H4 (cell line): ENCODE results near the gene SGTA. TPM values are rescaled to one million over a fixed set of nuclear protein-coding genes. Genes with fewer than 3 reads are reported as not detected.

Experiments used
- DNase-seq: peaks from one replicate; pipeline ENCODE4 v3.0.0-alpha.2; 2015; ENCODE audit warnings: low spot score
- total RNA-seq: library from RNA; depleted of rRNA; stranded (reverse); fragments of >200 nt; shearing (Covaris generic); gene quantifications from 2 replicates; pipeline ENCODE4 v1.2.3, GENCODE V29; 2014

Gene SGTA
- total RNA-seq, 1 experiment from 2014 or later = 53.4 TPM

DNA sequence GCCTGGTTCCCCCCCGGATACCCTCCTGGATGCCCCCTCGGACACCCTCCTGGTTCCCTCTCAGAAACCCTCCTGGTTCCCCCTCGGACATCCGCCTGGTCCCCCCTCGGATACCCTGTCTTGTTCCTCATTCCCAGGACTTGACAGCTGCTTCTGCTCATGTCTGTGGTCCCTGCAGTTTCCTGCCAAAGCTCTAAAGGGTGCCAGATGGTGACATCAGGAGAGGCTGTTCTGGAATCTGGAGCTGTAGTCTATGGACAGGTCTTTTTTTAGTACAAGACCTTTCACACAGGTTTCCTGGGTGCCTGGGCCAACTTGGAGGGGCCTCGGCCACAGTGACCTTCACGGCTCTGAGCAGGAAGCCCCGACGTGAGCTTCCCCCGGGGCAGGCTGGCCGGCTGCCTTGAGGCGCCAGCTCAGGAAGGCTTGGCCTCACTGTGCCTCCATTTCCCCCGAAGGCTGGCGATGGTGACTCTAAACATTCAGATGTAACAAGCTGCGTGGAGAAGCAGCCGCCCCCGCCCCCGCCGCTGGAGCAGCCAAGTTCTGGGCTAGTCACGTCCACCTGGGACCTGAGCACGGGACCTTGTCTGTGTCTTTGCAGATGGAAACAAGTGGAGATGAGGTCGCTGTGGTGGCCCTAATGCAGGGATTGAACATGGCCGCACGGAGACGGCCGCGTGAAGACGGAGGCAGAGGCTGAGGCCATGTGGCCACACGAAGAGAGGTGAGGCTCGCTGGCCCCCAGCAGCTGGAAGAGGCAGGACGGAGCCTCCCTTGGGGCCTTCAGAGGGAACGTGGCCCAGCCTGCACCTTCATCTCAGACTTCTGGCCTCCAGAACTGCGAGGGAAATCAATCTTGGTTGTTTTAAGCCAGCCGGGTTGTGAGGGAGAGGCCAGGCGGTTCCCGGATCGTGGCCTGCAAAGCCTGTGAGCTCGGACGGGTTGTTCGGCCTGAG lies 12.7 kb downstream of the SGTA start:
- DNase-seq = no peak

DNA sequence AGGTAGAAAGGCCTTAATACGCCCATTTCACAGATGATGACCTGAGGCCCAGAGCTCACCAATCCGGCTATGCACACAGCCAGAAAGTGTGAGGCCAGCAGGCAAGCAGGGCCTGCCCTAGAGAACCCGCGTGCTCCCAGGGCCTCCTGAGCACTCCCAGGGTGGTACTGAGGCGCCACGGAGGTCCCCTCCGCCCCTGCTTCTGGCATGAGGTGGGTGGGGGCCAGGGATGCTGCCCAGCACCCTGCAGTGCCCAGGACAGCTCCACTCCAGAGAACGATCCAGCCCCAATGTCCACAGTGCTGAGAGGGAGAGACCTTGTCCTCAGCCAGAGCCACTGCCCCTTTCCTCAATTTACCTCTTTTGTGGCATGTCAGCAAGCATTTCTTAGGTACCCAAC lies 13.9 kb downstream of the SGTA start:
- no peak for DNase-seq

DNA sequence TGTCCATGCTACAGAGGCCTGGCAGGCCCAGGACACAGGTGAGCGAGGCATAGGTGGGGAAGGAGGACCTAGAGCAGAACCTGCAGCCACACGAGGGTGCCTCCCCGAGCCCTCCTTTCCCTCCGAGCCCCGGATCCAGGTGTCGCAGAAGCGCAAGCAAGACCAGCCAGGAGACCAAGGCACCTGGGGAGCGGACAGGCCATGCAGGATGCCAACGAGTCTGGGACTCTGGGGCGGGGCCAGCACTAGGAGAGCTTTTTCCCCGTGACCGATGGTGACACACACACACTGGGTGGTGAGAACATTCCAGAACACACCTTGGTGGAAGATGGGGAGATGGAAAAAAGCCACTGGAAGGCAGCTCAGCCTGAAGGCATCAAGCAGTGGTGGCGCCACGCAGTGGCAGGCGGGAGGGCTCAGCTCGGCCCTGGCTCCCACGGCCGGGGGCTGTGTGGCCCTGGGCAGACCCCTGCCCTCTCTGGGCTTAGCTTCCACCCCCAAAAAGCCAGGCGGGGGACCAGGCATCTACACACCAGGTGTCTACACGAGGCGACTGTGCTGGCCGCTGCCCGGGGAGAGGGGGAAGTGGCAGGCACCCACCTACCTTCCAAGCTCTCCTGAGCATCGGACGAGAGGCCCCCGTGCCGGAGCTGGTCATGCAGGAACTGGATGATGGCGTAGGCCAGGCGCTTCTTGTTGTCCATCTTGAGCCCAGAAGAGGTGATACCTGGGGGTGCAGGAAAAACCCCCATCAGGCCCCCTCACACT lies 14.5 kb downstream of the SGTA start:
- DNase-seq = no peak

DNA sequence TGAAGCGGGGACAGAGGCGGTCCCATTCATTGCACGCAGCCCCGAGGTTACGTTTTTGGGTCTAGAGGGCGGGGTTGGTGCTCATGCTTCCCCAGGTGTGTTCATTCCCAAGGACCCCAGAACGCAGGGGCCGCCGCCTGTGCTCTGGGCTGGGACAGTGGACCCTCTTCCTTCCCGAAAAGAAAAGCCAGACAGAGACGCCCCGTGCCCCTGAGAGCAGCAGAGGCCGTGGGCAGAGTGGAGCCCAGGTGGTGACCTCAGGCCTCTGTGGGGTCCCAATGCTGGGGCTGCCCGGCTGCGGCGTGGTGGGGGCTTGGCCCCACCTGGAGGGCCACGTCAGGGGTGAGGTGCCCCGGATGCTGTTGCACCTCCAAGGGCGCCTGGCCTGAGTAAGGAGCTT lies 15.4 kb downstream of the SGTA start:
- no peak for DNase-seq

DNA sequence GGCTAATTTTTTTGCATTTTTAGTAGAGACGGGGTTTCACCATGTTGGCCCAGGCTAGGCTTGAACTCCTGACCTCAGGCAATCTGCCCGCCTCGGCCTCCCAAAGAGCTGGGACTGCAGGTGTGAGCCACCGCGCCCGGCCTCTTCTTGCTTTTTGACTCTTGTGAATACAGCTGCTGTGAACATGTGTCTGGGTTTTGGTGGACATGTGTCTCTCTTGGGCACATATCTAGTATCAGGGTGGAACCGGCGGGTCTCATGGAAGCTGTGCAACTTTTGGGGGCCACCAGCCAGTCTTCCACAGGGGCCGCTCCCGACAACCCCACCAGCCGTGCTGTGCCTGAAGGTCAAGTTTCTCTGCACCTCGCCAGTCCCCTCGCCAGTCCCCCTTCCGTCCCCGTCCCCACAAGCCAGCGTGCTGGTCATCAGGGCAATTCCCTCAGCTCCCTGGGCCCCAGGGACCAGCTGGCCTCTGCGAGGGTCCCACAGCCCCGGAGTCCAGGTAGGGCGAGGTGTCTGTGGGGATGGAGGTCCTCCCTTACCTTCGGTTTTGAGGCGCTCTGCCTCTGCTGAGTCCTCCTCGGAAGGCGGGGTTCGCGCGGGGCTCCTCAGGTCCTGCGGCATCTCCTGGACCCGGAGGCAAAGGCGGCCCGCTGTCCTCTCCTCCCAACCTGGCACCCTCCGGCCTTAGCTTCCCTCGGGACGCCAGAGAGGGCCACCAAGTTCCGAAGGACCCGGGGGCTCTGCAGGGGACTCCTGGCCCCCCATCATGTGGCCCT lies 16.3 kb downstream of the SGTA start:
- no peak for DNase-seq

DNA sequence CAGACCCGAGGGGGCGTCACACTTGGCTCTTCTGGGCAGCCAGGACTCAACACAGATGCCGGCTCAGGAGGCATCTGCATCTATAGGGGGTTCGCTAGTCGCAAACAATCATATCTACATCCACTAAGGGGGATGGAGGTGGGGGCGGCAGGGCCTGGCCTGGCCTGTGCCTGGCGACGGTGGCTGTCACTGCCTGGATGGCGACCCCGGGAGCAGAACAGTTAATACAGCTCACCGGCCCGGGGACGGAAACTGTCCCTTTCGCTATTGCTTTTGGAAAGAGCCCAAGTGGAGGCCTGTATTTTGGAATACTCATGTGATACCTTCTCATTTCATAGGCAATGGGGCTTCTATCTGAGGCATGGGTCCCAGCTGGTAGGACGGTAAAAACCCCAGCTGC lies 17.7 kb downstream of the SGTA start:
- no peak for DNase-seq

DNA sequence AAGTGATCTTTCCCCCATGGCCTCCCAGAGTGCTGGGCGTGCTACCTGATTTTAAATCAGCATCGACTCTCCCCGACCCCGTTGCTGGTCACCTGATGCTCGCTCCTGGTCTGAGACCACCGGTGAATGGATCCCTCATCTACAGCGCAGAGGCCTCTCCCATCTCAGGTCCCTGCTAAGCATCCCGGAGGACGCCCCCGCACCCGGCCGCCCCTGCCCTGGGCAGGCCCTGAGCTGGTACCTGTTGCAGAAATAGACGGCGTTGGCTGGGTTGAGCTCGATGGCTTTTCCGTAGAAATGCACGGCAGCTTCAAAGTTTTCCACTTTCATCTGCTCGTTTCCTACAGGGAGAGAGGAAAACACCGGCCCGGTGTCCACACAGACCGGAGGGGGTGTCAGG lies 18.1 kb downstream of the SGTA start:
- DNase-seq = no peak

DNA sequence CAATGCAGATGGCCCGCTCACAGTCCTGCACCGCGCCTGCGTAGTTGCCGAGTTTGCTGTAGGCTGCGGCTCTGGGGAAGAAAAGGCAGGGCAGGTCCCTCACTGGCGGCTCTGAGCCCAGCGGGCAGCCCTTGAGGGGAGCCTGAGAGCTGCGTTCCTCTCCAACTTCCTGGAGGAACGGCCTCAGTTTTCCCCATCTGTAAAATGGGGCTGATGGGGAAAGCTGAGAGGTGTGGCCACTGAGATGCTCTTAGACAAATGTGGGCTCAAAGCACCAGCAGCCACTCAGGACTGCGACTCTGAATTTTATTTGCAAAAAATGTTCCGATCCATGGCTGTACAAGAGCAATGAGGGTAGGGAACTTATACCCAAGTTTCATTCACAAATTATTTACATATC lies 19.4 kb downstream of the SGTA start:
- DNase-seq = no peak

DNA sequence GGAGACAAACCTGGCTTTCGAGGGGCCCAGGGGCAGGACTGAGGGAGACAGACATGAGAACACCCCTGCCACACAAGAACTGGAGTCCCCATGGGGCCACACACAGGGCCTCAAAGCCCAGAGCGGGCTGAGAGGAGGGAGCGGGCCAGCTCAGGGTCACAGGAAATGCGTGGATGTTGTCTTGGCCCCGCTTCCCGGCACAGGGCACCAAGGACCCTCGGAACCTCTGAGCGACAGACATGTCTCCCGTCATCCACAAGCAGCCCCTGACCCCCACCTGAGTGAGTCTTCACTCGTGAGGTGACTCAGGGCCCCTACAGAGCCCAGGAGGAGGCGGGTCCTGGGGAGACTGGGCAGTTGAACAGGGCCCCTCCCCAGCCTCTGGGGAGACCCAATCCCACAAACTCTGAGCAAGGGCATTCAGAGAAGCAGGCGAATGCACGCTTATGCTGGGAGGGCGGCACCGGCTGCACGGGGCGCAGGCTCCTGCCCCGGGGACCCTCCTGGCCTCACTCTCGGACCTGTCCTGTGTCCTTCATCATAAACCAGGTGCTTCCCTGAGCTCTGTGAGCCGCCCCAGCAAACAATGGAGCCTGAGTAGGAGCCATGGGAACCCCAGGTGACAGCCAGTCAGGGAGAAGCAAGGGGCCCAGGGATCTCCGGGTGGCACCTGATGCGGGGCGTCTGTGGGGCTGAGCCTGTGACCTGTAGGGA lies 20.1 kb downstream of the SGTA start:
- DNase-seq = no peak

DNA sequence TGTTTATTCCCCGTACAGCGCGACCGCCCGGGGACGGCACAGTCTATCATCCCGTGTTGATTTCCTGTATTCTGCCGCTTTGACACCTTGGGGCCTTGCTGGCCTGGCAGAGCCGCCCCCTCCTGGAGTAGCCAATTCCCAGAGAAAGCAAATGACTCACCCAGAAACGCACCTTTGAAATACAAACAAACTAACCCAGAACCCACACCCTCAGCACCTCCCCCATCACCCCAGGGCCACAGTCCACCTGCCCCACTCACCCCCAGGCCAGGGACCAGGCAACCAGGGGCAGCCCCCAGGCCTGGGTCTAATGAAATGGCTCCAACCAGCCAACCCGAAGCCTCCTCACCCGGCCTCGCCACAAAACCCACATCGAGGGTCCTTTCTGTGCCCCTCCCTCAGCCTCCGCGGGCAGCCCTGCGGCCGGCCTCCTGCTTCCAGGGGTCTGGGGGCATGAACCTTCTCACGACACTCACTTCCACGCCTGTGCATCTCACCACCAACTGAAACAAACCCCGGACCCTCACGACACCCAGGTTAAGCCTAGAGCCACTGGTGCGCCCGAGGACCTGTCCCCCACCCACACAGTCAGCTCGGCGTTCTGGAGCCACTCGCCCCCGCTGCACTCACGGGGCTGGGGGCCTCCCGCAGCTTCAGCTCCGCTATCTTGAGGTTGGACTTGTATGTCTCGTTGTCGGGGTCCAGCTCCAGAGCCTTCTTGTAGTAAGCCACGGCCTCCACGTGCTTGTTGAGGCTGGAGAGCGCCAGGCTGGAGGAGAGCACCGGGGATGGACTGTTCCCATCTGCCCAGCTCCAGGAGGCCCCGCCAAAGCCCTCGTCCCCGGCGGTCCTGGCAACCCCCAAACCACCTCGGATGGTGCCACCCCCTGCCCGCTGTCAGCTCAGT lies 20.9 kb downstream of the SGTA start:
- no peak for DNase-seq

DNA sequence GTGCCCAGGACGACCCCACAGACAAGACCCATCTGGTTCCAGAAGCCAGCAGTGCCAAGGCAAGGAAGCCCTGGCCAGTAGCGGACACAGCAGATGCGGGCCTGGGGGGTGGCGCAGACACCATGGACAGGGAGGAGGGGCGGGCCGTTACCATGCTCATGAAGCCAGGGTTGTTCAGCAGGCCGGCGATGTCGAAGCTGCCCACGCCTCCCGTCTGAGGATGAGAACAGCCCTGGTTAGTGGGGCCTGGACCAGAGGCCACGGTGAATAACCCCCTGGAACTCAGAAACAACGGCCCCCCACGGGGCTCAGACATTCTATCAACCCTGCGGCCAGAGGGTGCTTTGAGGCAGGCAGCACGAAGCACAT lies 21.8 kb downstream of the SGTA start:
- DNase-seq = no peak

DNA sequence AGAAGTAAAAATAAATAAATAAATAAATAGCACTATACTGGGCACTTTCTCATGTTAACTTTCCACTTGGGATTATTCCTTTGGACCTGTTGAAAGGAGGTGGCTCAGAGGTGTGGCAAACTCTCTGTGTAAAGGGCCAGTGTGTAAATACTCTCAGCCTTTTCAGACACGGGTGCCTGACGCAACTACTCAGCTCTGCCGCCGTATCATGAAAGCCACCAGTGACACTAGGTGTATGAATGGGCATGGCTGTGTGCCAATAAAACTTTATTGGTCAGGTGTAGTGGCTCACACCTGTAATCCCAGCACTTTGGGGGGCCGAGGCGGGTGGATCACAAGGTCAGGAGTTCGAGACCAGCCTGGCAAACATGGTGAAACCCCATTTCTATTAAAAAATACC lies 23.1 kb downstream of the SGTA start:
- no peak for DNase-seq

DNA sequence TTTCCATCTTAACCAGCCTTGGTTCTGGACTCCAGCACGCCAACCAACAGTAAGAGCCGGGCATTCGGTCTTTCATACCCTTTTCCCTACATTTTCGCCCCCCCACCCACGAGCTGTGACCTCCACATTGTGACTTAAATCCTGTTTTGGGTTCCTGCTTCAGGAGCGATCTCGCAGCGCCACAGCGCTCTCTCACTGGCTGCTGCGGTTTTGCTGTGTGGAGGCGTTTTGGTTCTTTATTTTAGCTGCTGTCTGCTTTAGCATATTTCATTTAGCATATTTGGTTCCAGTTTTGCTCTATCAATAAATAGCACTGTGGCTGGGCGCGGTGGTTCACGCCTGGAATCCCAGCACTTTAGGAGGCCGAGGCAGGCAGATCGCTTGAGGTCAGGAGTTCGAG lies 23.7 kb downstream of the SGTA start:
- DNase-seq = no peak

DNA sequence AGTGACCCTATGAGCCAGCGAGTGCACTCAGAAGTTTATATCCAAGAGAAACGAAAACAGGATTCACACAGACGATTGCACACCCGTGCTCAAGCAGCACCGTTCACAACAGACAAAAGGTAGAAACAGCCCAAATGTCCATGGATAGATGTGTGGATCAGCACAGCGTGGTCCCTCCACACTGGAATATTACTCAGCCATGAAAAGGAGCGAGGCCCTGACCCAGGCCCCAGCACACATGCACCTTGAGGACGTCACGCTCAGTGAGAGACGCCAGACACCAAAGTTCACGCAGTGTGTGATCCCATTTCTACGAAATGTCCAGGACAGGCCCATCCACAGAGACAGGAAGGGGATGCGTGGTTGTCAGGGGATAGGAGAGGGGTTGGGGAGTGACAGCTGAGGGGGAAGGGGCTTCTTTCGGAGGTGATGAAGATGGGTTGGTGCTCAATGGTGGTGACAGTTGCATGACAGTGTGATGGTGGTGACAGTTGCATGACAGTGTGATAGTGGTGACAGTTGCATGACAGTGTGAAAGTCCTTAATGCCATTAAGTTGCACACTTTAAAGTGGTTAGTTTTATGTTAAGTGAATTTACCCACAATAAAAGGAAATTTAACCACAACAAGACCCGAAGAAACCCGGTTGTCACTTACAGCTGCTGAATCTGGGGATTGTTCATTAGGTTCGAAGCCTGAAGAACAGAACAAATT lies 24.3 kb downstream of the SGTA start:
- DNase-seq = no peak

DNA sequence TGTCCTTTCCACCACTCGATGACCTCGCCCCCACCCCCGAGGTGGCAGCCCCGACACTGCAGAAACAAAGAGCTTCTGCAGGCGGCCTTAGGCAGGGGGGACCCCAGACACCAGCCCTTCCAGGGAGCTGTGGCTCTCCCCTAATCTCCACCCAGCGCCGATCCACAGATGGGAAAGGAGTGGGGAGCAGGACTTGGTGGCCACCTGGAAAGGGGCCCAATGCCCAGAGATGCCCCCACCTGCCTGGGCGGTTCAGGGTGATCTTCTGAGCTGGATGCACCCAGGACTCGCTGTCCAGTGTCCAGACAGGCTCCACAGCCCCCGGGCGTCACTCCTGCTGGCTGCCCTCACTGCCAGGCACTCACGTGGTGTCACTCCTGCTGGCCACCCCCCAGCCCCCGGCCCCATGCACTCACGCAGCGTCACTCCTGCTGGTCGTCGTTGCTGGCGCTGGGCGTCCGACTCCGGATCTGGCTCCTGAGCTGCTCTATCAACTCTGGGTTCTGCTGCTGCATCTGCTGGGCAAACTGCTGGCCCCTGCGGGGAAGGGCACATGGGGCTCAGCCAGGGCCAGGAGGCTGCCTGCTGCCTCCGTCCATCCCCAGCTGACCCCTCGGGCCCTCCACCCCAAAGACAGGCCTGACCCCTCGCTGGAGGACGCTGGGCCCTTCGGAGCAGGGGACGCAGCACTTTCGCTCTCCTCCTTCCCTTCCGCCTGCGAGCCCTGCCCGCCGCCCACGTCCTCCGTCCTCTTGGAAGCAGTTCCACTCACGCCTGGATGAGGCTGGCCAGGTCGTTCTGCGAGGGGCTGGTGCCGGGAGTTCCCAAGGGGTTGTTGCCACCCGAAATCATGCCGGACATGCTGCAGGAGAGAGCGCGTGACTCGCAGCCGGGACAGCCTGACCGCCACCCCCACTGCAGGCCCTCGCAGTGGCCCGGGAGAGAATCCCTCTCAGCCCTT lies 25.9 kb downstream of the SGTA start:
- DNase-seq = no peak

DNA sequence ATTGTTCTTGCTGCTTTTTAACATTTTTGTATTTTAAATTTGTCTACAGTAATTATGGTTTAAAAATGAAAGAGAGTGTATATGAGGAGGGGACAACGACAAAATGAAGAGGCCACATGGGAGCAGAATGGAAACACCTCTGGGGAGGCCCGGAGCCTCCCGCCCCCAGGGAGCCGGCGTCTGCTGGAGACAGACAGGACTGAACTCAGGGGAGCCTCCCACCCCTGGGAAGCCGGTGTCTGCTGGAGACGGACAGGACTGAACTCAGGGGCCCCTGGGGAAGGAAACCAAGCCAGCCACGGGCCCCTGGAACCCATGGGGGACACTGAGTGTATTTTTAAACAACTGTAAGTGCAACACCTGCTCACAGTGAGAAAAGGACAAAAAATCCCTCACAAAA lies 26.6 kb downstream of the SGTA start:
- DNase-seq = no peak

DNA sequence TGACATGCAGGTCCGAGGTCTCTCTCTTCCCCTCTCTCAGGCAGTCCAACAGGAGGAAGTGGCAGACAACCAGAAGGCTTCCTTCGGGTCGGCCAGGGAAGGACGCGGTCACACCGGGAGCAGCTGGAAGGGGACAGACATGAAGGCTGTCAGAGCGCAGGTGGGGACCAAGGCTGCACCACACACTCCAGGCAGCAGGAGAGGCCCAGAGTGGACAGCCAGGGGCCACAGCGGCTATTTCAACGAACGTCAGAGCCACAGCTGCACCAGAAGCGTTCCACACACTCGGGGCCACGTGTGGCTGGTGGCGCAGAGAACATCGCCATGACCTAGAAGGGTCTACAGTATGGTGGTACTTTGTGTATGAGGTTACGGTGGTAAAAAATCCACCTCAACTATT lies 27.3 kb downstream of the SGTA start:
- no peak for DNase-seq

DNA sequence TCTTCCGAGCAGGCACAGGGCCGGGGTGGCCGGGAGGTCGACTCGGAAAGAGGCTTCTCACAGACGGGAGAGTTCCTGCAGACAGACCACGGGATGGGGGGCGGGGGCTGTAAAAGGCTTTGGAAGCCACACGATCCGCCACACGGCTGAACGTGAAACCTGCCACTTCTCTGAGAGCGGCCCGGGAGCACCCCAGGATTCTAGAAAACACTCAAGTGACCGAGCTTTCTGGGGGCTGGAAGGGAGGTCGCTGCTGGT lies 27.7 kb downstream of the SGTA start:
- no peak for DNase-seq
